ENCODE results near the gene ZNF256.
A peak's percentile ranks its signal among the peaks of the same experiment; 100 is the strongest.

Gene ZNF256

DNA sequence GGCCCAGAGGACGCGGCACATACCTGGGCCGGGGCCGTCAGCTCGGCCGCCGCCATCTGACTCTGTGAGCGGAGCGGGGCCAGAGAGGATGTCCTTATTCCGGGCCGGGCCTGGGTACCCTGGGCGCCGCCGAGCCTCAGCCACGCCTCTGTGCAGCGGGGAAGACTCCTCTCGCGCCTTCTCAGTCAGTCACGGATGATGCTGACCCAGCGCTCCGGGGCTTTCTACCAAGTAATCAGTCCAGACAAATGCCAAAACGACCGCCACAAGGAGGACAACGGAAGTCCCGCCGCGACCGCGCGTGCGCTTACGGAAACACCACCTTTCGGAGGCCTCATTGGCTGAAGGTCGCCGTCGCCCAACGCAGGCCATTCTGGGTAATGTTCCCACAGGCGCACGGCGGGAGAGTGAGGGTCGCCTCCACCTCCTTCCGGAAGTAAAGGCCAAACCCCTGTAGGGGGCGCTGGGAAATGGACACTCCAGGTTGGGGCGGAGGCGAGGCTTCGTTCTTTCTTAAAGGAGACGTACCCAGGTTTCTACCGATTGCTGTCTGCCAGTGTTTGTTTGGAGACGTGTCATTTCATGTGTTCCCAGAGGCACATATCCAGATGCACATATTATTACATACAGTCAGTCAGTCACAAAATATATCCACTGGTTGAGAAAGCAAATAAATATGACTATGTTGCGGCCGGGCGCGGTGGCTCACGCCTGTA lies at the start of gene ZNF256:
Gene ZNF256, minus strand, starts transcription at position 288 of the 716 bp plus-strand sequence. Its CDS starts 232 bp downstream, at position 56.
- DNase-seq: peak; percentile 90

DNA sequence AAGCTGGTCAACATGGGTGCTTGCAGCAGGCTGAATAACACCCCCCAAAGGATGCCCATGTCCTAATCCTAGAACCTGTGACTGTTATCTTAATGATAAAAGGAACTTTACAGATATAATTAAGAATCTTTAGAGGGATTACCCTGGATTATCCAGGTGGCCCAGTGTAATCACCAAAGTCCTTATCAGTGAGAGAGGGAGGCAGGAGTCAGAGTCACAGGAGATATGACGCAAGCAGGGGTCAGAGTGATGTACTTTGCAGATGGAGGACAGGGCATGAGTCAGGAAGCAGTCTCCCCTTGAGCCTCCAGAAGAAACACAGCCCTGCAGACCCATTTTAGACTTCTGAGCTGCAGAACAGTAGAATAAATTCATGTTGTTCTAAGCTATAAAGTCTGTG lies 45.3 kb upstream of the ZNF256 start:
- no peak for DNase-seq

DNA sequence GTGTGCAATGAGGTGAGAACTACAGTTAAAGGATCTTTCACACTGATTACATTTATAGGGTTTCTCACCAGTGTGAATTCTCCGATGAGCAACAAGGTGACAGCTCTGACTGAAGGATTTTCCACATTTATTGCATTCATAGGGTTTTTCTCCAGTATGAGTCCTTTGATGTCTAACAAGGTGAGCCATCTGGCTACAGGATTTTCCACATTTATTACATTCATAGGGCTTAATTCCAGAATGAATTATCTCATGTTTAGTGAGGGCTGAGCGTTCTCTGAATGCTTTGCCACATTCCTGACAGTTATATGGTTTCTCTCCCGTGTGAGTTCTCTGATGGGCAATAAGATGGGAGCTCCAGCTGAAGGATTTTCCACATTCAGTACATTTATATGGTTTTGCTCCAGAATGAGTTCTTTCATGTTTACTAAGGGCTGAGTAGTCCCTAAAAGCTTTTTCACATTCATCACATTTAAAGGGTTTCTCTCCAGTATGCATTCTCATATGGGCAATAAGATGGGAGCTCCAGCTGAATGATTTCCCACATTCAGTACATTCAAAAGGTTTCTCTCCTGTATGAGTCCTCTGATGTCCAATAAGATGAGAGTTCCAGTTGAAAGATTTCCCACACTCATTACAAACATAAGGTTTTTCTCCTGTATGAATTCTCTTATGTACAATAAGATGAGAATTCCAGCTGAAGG lies 31.2 kb upstream of the ZNF256 start:
- DNase-seq: no peak

DNA sequence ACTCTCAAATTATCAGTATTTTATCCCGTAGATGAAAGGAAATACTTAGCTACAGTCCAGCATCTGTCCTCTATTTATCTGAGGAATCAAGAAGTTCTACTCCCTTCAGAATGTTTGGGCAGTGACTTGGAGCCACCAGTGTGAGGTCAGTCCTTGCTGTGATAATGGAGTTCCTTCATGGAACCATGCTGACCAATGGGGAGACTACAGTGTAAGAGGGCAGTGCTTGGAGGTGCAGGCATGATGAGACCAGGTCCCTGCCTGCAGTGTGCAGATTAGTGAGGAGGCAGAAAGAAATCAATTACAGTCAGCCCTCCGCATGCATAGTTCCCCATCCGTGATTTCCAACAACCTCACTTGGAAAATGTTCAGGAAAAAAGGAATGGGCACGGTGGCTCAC lies 26.9 kb upstream of the ZNF256 start, which contains the start of gene C19orf18:
Gene C19orf18, minus strand, starts transcription at position 101 of the 400 bp plus-strand sequence. CDS start 102 bp downstream, outside the sequence.
- DNase-seq: no peak

DNA sequence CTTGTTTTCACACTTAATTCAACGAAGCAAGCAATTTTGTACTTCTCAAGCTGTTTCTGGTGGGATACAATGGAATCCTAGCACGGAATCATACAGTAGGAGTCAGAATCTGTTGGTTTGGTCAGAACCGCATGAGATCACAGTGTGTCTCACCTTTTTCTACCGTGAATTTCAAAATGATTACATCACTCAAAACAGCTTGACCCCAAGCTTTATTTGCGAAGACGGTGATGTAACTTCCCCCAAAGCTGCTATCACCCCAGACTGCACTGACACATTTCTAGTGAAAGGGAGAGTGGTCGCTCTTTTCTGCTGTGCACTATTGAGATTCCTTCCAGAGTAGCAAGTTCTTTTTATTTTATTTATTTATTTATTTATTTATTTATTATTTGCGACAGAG lies 17.3 kb upstream of the ZNF256 start:
- DNase-seq: no peak

DNA sequence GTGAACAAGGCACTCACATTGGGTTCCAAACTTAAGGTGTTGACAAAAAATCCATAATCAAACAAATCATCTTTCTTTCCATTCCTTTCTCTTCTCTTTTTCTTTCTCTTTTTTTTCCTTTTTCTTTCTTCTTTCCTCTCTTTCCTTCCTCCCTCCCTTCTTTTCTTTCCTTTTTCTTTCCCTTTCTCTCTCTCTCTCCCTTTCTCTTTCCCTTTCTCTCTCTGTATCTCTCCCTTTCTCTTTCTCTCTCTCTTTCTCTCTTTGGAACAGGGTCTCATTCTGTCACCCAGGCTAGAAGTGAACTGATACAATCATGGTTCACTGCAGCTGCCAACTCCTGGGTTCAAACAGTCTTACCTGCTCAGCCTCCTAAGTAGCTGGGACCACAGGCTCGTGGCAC lies 14.3 kb upstream of the ZNF256 start:
- DNase-seq: no peak

DNA sequence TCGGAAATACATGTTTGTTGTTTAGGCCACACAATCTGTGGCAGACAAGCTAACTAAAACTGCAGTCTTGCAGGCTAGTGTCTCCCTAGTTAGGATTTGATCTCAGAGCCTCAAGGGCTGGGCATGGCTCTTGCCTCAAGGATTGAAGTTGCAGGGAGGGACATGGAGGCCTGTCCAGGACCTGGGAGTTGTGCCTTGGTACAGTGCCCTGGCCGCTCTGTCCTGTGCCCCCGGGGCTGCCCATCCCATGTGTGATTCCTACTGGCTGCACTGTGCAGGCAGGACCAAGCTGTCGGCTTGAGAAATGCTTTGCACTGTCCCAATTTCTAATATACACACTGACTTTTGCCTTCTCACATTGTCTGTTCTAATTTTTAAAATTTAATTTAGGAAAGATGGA lies 7.5 kb upstream of the ZNF256 start:
- no peak for DNase-seq

DNA sequence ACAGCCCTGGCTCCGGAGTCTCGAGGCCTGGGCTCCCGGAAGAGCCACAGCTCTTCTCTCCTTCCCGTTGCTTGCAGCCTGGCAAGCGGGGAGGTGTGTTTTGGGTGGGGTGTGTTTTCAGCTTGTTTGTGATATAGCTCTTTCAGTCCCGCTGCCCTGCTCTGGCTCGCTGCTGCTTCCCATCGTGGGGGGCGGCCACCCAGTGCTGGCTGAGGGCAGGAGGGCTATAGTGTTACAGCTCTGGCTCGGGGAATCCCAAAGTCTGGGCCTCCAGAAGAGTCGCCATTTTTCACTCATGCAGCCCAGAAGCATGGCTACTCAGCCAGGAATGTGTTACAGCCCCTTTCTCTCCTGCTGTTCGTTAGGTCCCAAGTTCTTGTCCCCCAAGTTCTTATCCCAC lies 2.2 kb upstream of the ZNF256 start:
- DNase-seq: no peak

DNA sequence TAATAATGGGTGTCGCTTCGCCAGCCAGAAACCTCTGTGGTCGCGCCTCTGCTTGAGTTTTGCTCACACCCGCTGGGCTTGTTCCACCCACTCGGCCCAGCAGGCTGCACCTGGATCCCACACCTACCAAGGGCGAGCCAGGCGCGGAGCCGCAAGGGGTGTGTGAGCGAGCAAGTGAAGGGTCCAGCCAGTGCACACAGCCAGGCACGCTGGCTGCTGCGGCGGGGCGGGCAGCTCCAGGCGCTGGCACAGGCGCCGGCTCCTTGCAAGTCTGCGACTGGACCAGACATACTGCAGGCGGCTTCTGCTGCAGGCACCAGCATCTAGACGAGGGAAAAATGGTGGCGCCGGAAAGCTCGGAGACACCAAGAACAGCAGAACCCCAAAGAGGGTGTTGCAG lies 1.8 kb upstream of the ZNF256 start:
- no peak for DNase-seq

DNA sequence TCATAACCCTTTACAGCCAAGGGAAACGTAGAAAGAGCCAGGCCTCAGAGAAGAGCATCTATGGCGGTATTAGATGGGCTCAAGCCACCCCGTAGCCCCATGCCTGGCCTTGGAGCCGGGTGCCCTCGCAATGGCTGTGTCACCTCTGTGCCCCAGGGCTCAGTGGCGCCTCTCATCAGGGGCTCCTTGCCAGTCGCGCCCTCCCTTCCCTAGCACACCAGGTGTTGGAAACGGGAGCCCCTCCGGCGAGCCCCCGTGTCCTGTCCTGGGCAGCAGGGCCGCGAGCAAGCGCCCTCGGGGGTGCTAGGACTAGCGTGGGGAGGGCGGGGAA lies 453 bp downstream of the ZNF256 start:
- no peak for DNase-seq

DNA sequence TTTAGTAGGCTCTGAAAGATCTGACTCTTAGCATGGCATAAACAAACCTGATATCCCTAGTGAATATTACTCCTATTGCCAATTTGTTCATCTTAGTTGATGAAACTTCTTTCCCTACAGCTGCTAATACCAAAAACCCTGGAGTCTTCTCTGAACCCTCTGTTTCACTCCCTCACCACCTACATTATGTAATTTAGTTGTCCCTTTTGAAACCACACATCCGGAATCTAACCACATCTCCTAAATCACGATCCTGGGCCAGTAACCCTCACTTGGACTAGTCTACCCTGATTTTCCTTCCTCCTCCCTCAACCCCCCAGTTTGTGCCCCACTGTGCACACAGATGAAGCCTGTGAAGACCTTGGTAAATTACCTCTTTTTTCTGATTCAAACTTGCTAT lies 1.2 kb downstream of the ZNF256 start:
- DNase-seq: no peak

DNA sequence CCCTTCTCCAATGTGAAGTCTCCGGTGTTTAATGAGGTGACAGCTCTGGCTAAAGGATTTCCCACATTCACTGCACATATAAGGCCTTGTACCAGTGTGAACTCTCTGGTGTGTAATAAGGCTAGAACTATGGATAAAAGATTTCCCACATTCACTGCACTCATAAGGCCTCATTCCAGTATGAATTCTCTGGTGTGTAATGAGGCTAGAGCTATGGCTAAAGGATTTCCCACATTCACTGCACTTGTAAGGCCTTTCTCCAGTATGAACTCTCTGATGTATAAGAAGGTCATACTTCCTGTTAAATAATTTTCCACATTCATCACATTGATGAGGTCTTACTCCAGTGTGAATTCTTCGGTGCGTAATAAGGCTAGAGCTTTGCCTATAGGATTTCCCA lies 5.9 kb downstream of the ZNF256 start:
- DNase-seq: no peak

DNA sequence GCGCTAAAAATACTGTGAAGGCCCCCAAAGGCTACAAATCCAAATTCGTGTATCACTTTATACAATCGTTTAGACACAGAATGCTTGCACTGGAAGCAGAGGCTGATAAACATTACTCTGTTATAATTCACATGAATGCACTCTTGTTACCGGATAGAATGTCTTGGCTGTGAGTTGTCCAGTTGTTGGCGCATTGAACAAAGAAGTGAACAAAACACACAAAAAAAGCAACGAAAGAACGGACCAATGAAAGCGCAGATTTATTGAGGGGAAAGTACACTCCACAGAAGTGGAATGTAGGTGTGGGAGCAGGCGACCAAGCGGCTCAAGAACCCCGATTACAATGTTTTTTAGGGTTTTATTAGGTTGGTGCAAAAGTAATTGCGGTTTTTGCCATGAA lies 11.8 kb downstream of the ZNF256 start:
- no peak for DNase-seq

DNA sequence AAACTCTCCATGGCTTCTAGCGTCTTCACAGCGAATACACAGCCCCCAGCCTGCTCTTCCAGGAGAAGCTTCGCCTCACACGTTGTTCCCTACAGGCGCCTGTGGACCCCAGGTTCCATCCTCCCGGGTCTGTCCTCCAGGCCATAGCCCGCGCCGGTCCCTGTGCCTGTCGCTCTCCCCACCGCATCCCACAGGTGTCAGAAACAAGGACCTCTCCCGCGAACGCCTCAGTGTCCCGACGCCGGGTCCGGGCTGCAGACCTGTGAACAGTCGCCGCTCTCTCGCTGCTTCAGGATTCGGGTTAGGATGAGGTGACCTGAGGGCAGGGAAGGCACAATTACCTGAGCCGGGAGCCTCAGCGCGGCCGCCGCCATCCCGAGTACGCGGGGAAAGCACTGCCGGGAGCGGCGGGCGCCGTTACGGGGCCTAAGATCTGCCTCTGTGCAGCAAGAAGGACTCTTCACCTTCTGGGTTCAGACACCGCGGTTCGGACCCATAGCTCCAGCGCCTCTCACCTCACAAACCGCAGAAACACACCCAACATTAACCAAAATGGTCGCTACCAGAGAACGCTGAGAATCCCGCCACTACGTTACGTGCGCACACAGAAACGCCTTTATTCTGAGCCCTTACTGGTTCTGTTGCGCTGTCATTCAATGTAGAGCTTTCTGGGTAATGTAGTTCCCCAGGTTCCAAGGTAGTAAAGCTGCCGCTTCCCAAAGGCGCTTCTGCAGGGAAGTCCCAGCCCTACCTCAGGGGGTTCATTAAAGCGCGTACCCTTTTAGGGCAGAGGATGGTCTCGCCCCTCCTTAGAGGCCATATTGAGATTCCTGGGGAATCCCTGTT lies 12.5 kb downstream of the ZNF256 start, which contains the start of gene ZNF418:
Gene ZNF418, minus strand, starts transcription at position 583 of the 846 bp plus-strand sequence. CDS start 1,580 bp downstream, outside the sequence.
- DNase-seq: no peak

DNA sequence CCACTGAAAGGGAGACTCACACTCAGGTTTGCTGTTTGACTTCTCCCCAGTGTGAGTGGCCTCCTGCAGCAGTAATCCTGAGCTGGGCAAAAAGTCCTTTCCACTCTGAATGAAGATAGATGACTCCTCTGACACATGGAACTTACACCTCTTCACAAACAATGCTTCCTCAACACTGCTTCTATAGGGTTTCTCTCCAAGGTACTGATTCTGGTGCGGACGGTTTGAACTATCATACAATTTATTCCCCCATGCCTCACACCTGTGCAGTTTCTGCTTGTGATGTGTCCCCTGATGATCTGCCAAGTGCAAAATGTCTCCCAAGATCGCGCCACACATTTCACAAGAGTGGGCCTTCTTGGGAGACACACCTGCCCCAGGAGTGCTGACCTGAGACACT lies 19.9 kb downstream of the ZNF256 start:
- no peak for DNase-seq

DNA sequence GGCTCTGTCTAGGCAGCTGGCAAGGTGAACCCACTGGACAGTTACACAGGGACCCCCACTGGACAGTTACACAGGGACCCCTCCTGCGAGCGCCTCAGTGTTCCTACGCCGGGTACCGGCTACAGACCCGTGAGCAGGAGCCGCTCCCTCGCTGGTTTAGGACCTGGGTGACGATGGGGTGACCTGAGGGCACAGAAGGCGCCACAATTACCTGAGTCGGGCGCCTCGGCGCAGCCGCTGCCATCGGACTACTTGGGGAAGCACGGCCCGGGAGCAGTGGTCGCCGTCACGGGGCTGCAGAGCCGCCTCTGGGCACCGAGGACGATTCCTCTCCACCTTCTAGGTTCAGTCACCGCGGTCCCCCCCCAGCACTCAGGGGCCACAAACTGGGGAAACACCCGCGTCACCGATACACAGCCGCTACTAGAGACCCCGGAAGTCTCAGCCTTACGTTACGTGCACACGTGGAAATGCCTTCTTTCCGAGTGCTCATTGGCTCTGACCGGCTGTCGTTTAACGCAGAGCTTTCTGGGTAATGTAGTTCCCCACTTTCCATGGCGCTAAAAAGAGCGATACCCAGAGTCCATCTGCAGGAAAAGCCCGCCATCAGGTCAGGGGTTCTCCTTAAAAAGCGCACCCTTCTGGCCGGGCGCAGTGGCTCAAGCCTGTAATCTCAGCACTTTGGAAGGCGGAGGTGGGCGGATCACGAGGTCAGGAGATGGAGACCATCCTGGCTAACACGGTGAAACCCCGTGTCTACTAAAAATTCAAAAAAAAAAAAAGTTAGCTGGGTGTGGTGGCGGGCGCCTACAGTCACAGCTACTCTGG lies 31.1 kb downstream of the ZNF256 start, which contains the start of gene ZNF417:
Gene ZNF417, minus strand, starts transcription at position 425 of the 828 bp plus-strand sequence. Its CDS starts 181 bp downstream, at position 244.
- DNase-seq: peak; percentile 80

DNA sequence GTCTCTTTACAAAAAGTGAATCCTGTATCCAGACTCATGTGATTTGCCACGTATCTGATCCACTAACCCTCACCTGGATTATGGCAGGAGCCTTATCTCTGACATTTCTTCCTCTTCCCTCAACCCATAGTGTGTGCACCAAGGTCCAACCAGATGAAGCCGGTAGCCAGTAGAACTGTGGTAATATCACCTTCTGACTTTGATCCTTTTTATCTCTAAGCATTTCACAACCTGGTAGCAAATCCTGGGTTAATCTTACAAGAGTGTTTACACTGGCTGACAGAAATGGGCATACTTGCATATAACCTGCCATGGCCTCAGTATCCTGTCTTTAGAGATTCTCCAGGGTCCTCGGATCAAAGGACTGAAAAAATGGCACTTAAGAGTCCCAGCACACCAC lies 33.0 kb downstream of the ZNF256 start:
- DNase-seq: no peak

DNA sequence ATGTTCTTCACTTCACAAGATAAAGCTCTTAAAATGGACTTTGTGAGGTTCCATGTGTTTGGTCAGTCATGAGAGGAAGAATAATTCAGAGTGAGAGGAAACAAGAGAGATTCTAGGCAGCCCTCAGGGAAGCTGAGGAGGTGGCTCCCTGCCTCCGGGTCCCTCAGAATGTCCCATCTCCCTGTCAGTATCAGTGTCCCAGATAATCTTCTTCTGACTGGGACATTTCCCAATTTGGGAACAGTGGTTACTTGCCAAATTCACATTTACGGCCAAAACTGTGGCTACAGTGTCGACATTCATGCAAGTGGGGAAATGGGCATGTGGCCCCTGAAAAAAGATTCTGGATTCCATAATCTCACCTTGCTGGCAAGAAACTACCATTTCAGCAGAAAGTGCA lies 40.1 kb downstream of the ZNF256 start:
- DNase-seq: no peak

DNA sequence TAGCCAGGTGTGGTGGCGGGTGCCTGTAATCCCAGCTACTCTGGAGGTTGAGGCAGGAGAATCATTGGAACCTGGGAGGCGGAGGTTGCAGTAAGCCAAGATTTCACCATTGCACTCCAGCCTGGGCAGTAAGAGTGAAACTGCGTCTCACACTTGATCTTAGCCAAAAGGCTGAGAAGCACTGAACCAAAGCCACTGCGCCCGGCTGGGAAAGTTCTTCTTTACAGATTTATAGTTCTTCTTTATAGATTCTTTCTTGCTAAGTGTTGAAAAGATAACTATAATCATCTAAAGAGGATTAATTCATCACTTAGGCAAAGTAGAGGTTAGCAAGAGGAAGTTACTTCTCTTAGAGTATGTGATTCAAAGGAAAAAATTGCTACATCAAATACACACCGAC lies 42.2 kb downstream of the ZNF256 start:
- no peak for DNase-seq

DNA sequence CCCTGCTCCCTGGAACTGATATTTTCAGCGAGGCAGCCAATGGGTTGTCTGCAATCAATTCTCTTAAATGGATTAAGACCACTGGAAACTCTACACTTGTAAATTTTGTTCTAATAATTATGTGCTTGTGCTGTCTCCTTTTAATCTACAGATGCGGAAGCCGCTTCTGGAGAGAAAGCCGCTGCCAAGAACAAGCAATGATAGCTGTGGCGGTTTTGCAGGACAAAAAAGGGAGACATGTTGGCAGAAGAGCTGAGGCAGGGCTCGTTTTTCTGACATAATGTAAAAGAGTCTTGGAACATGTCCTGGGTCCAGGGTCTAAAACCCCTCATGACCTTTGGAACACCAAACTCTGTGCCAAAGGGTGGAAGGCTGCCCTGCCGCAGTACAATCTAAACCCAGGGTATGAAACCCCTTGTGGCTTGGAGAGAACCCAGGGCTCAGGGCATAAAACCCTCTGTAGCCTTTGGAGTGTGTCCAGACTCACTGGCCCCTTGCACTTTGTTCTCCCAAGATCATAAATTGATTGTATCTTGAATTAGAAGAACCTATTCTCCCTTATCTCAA lies 43.8 kb downstream of the ZNF256 start:
- DNase-seq: no peak

DNA sequence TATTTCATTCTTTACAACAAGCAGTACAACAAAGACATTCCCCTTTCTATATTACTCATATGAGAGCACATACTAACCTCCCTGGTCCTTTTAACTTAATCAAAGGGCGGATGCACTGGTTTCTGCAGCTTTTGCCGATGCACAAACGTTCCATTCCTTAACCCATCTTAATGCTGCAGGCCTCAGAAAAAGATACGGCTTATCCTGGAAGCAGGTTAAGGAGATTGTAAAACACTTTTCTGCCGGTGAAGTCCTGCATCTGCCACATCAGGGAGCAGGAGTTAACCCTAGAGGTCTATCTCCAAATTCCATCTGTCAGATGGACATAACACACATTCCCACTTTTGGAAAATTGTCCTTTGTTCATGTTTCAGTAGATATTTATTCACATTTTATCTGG lies 47.2 kb downstream of the ZNF256 start:
- DNase-seq: no peak
